ENCODE measurements around the gene LMF1. TPM values are rescaled to one million over a fixed set of nuclear protein-coding genes. Genes with fewer than 3 reads are reported as not detected.
A peak's percentile ranks its signal among the peaks of the same experiment; 100 is the strongest.
"Not testable (repeated sequence)": the region's sequence is repeated elsewhere in the genome, so short reads cannot be mapped to it uniquely, and the experiment has no call there.

The LMF1 gene
- polyA plus RNA-seq, 10 donors: 7.7 to 13.5 (median 10.4) TPM

GRCh38 chr16:896261-897199 is 74.3 kb downstream of the LMF1 start:
- DNase-seq: no peak

- DNase-seq: no peak
Measured at GRCh38 chr16:895371-895770, 75.4 kb downstream of the LMF1 start.

- no peak for DNase-seq
Measured at GRCh38 chr16:894841-895240, 75.9 kb downstream of the LMF1 start.

GRCh38 chr16:894136-894535 is 76.6 kb downstream of the LMF1 start:
- no peak for DNase-seq

GRCh38 chr16:893360-893759 is 77.4 kb downstream of the LMF1 start:
- no peak for DNase-seq

GRCh38 chr16:892536-893255 is 78.1 kb downstream of the LMF1 start:
- peak in 1 of 3 donors; percentile 38 for DNase-seq

GRCh38 chr16:892006-892405 is 78.8 kb downstream of the LMF1 start:
- DNase-seq: no peak

GRCh38 chr16:891353-891740 is 79.4 kb downstream of the LMF1 start:
- DNase-seq: no peak

- no peak for DNase-seq
Measured at GRCh38 chr16:890716-891352, 80.0 kb downstream of the LMF1 start.

- no peak for DNase-seq
Measured at GRCh38 chr16:890217-890616, 80.6 kb downstream of the LMF1 start.

GRCh38 chr16:889586-889985 is 81.2 kb downstream of the LMF1 start:
- no peak for DNase-seq

- DNase-seq: no peak
Measured at GRCh38 chr16:888901-889570, 81.7 kb downstream of the LMF1 start.

GRCh38 chr16:888456-888855 is 82.3 kb downstream of the LMF1 start:
- not testable (repeated sequence) for DNase-seq

- no peak for DNase-seq
Measured at GRCh38 chr16:887846-888245, 82.9 kb downstream of the LMF1 start.

GRCh38 chr16:886802-887731 is 83.7 kb downstream of the LMF1 start:
- DNase-seq: peak in 1 of 3 donors; percentile 60

- peak in 1 of 3 donors; percentile 49 for DNase-seq
Measured at GRCh38 chr16:886084-886543, 84.7 kb downstream of the LMF1 start.

GRCh38 chr16:885391-885790 is 85.4 kb downstream of the LMF1 start:
- DNase-seq: no peak

- no peak for DNase-seq
Measured at GRCh38 chr16:884232-884631, 86.6 kb downstream of the LMF1 start.

- no peak for DNase-seq
Measured at GRCh38 chr16:883781-884180, 87.0 kb downstream of the LMF1 start.

GRCh38 chr16:883340-883739 is 87.4 kb downstream of the LMF1 start:
- DNase-seq: no peak

- DNase-seq: not testable (repeated sequence)
Measured at GRCh38 chr16:882671-883070, 88.1 kb downstream of the LMF1 start.

All from muscle of back (tissue), 11 donors.